GM19025 (cell line): ENCODE measurements around the gene DSTYK.

Experiments used
- ATAC-seq: cut with Tn5 transposase; IDR thresholded peaks from one replicate; pipeline ENCODE4 v1.9.1; 2021; ENCODE audit warnings: mild to moderate bottlenecking, low read depth, moderate library complexity; ENCODE audit not compliant: unreplicated experiment

The DSTYK gene

GRCh38 chr1:205224736-205225135 is 13.2 kb upstream of the DSTYK start:
- ATAC-seq, result no peak

- ATAC-seq, result no peak
Measured at GRCh38 chr1:205220421-205220820, 8.9 kb upstream of the DSTYK start.

DNA sequence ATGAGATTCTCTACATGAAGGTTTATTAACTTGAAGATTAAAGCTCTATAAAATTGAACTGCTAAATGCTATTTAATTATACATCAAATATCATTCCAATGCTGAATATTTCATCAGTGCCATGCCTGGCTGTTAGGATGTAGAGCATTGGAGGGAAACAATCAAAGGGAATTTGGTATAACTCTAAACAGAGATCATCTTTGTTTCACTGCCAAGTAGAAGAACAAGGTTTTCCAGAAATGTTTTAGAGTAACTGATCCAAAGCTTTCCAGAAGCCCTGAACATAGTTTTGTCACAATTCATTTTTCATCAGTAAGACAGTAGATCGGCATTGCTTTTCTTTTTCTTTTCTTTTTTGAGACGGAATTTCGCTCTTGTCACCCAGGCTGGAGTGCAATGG is 5.9 kb upstream of the DSTYK start:
- ATAC-seq, result no peak

DNA sequence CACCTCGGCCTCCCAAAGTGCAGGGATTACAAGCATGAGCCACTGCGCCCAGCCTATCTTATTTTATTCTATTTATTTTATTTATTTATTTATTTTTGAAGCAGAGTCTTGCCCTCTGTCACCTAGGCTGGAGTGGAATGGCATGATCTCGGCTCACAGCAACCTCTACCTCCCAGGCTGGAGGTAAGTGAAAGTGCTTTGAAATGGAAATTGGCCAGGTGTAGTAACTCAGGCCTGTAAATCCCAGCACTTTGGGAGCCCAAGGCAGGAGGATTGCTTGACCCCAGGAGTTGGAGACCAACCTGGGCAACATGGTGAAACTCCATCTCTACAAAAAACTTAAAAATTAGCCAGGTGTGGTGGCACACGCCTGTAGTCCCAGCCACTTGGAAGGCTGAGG is 5.1 kb upstream of the DSTYK start:
- no peak for ATAC-seq

- no peak for ATAC-seq
Measured at GRCh38 chr1:205214756-205215155, 3.3 kb upstream of the DSTYK start.

- ATAC-seq, result no peak
Measured at GRCh38 chr1:205211839-205212536, 486 bp upstream of the DSTYK start.

- no peak for ATAC-seq
Measured at GRCh38 chr1:205210756-205211168, 740 bp downstream of the DSTYK start.

DNA sequence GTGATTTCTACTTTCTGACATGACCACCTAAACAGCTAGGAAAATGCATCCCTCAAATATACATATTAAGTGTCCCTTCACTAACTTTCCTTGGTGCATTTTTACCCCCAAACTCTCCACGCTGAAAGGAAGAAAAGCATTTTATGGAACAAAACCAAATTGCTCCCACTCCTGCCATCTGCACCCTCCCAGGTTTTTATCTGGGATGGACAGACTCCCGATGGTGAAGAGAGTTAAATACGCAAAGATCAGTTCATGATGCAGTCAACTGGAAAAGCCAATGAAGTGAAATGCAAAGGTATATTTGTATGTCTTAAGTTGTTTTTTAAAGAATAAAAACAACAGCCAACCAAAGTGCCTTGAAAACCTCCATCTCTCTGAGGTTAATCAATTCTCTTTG is 2.7 kb downstream of the DSTYK start:
- no peak for ATAC-seq

GRCh38 chr1:205205055-205205454 is 6.4 kb downstream of the DSTYK start:
- no peak for ATAC-seq

GRCh38 chr1:205204552-205204951 is 7.0 kb downstream of the DSTYK start:
- no peak for ATAC-seq

DNA sequence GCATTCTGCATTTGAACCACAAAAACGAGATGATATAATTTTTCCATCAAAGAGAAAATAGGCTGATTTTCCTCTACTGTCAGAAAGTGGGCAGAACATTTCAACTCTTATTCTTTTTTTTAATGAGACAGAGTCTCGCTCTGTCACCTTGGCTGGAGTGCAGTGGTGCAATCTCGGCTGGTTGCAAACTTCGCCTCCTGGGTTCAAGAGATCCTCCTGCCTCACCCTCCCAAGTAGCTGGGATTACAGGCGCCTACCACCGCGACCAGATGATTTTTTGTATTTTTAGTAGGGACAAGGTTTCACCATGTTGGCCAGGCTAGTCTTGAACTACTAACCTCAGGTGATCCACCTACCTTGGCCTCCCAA is 11.6 kb downstream of the DSTYK start:
- no peak for ATAC-seq

DNA sequence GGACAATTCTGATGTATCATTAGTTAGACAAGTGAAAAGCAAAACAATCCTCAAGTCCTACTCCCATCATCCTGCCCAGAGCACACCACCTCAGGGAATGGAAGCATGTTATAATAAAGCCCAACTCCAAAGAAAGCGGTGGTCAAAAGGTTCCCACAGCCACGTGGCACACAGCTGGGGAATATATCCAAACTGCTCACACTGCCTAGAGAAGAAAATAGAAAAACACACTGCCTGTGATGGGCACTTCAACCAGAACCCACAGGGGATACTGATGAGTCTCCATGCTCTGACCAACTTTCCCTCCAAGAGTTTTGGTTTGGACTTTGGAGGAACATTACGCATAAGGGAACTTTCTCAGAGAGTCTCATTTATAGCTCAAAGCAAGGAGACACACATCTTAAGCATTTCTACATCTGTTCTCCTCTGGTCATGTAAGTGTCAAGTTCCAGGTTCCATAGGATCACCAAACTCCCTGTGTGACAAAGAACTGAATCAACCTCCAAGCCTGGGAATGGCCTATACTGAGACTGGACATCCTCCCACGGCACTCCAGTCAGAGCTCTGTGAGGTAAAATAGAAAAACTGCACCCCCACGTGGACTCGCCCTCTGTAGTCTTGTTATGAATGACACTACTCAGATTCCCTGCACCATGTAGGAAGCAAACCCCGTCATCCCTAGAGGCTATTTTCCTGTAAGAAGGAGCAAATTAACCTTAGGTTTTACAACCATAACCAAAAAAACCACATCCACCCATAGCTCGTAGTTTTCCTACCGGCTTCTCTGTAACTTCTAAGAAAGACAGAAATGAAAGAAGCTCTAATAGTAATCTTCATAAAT is 12.2 kb downstream of the DSTYK start:
- no peak for ATAC-seq

DNA sequence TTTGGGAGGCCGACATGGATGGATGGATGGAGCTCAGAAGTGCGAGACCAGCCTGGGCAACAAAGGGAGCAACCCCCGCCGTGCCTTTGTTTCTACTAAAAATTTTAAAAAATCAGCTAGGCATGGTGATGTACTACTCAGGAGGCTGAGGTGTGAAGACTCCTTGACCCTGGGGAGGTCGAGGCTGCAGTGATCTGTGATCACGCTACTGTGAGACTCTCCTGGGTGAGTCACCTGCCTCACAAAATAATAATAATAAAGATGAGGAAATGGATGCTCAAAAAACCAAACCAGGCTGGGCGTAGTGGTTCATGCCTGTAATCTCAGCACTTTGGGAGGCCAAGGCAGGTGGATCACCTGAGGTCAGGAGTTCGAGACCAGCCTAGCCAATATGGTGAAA is 19.2 kb downstream of the DSTYK start:
- ATAC-seq, result no peak

GRCh38 chr1:205191622-205192021 is 19.9 kb downstream of the DSTYK start:
- ATAC-seq, result no peak

DNA sequence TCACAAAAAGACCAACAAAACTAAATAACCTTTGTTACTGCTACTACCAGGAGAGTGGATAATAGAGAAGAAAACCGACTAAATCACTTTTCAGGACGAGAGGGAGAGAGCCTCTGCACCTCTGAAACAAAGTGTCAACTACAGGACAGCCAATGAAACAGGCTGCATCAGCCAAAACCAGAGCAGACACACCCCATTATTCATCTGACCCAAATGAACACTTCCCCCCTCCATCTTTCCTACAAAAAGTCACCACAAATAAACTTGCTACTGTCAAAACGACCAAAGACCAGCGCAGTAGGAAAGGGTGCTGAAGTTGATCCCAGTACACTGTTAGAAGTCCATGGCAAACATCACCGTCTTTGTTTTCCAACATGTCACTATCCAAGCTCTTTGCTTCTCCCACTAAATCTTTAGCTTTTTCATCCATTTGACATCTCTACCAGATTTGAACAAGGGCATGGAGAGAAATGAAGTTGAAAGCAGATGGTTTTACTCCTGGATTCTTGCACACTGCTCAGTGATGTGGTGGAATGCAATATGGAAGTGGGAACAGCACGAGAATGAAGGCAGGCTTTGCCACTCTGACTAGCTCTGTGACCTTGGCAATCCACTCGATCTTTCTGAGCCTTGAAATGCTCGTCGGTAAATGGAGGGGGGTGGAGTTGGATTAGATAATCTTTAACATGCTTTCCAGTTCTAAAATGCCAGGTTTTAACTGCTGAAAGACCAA is 20.5 kb downstream of the DSTYK start:
- ATAC-seq, result no peak

DNA sequence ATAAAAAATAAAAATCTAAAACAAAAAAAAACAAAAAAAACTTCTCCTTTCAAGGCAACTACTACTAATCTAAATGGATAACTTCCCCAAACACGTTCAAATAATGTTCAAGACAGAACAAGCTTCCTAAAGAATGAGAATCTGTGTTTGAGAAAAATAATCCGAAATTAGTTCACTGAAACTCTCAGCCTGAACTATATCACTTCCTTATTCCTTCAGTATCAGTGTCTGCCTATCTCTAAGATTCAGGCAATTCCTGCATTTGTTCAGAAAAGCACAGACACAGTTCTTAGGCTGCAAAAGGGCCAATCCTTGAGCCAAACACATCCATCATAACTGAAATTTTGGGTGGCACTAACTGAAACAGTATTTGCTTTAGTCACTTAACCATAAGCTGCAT is 22.4 kb downstream of the DSTYK start:
- ATAC-seq, result no peak

DNA sequence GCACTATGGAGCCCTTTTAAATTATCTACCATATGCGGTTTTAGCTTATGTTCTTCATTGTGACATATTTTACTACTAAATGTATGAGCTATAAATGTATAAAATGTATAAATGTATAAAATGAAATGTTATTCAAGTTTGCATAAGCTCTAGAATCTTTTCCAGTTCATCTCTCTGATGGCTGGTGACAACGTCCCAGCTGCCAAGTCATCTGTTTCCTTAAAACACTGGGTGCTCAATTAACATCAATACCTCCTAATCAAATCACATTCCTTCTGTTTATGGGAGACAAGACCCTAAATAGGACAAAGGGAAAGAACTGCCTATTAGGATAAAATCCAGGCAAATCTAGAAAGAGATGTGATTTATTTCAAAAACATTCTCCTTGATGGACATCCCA is 22.9 kb downstream of the DSTYK start:
- ATAC-seq, result no peak

GRCh38 chr1:205188098-205188497 is 23.4 kb downstream of the DSTYK start:
- ATAC-seq, result no peak

DNA sequence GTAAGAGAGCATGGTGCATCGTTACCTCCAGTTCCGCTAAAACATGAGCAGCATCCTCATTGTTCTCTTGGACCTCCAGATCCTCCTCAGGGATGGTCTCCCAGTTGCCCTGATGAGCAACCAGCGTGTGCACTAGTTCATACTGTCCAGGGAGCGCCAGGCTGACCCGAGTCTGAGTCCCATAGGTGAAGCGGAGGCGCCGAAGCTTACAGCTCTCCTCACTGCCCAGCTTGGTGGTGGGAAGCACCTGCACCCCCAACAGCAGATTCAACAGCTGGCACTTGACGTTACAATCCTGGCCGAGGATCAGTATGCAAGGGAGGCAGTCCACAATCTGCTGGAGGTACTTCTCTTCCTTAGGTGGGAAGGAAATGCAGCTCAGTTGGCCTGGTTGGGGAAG is 24.1 kb downstream of the DSTYK start:
- ATAC-seq, result no peak

DNA sequence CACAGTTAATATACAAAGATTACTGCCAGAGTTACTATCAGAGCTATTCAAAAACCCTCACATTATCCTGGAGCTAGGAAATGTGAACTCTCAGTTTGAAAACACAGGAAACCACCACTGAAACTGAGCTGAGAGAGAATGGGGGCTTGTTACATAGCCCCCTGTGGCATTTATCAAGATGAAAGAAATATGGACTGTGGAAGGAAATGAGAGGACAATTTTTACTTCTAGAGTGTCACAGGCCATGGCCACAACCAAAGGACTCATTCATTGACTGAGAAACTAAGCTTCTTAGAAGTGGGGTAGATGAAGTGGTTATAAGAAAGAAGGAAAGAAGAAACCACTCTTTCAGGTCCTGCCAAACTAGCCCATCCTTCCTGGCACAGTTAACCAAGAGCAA is 25.3 kb downstream of the DSTYK start:
- no peak for ATAC-seq

GRCh38 chr1:205183676-205184335 is 27.7 kb downstream of the DSTYK start:
- ATAC-seq, result no peak
